Hepatocyte (in vitro differentiated cells): ENCODE results near the gene MAP4. TPM values are rescaled to one million over a fixed set of nuclear protein-coding genes. Genes with fewer than 3 reads are reported as not detected.

Experiments
- DNase-seq: peaks from one replicate; pipeline ENCODE4 v3.0.0-alpha.2; 2016; ENCODE audit warnings: low spot score
- H2AFZ ChIP-seq: fragments of 200-600 bp; sonication (generic); 2 replicates; pipeline ENCODE4 v1.6.0; 2016; ENCODE audit warnings: antibody characterized with exemption, mild to moderate bottlenecking
- H3K27ac ChIP-seq: fragments of 200-600 bp; sonication (generic); 2 replicates; pipeline ENCODE4 v1.5.1; 2016; ENCODE audit warnings: mild to moderate bottlenecking
- H3K27me3 ChIP-seq: fragments of 200-600 bp; sonication (generic); 2 replicates; pipeline ENCODE4 v1.6.1; 2016
- H3K36me3 ChIP-seq: fragments of 200-600 bp; sonication (generic); replicated peaks from 2 replicates; pipeline ENCODE4 v1.5.1; 2016; ENCODE audit warnings: low read depth; ENCODE audit not compliant: insufficient read depth
- H3K4me1 ChIP-seq: fragments of 200-600 bp; sonication (generic); 2 replicates; pipeline ENCODE4 v1.5.1; 2016; ENCODE audit warnings: mild to moderate bottlenecking, moderate library complexity; ENCODE audit not compliant: insufficient read depth
- H3K4me2 ChIP-seq: fragments of 200-600 bp; sonication (generic); 2 replicates; pipeline ENCODE4 v1.6.0; 2016
- H3K4me3 ChIP-seq: fragments of 200-600 bp; sonication (generic); 2 replicates; pipeline ENCODE4 v1.5.1; 2016; ENCODE audit warnings: mild to moderate bottlenecking
- H3K79me2 ChIP-seq: fragments of 200-600 bp; sonication (generic); 2 replicates; pipeline ENCODE4 v1.6.0; 2017; ENCODE audit warnings: mild to moderate bottlenecking
- H3K9me2 ChIP-seq: fragments of 200-600 bp; sonication (generic); replicated peaks from 2 replicates; pipeline ENCODE4 v1.6.0; 2017; ENCODE audit warnings: mild to moderate bottlenecking; ENCODE audit not compliant: insufficient read depth
- H3K9me3 ChIP-seq: fragments of 200-600 bp; sonication (generic); 2 replicates; pipeline ENCODE4 v1.5.1; 2016; ENCODE audit warnings: low read depth, mild to moderate bottlenecking
- H4K20me1 ChIP-seq: fragments of 200-600 bp; sonication (generic); 2 replicates; pipeline ENCODE4 v1.6.0; 2016; ENCODE audit warnings: mild to moderate bottlenecking; ENCODE audit not compliant: insufficient read depth, poor library complexity, severe bottlenecking
- EZH2 ChIP-seq: fragments of 200-600 bp; sonication (generic); IDR thresholded peaks from 2 replicates; pipeline ENCODE4 v1.6.1; 2016; ENCODE audit warnings: antibody characterized with exemption, mild to moderate bottlenecking, borderline replicate concordance
- EZH2phosphoT487 ChIP-seq: fragments of 200-600 bp; sonication (generic); IDR thresholded peaks from one replicate; pipeline ENCODE4 v1.6.1; 2018; ENCODE audit warnings: antibody characterized with exemption, mild to moderate bottlenecking, low read depth, moderate library complexity; ENCODE audit not compliant: unreplicated experiment, severe bottlenecking
- WGBS: methylation state at CpG from one replicate; pipeline ENCODE4 v1.1.6; 2016; ENCODE audit warnings: low lambda C conversion rate; ENCODE audit errors: missing lambda C conversion rate; 5-methylcytosine and 5-hydroxymethylcytosine counted together
- polyA plus RNA-seq: library from polyadenylated mRNA; unstranded; fragments of >200 nt; fragmentation: Nextera tagmentation; extraction: Ambion mirVana; gene quantifications from 2 replicates; pipeline ENCODE4 v1.2.1, GENCODE V29; 2016
- total RNA-seq: library from RNA; depleted of rRNA; stranded (reverse); fragments of >200 nt; gene quantifications from 2 replicates; pipeline ENCODE4 v1.2.3, GENCODE V29; 2014
- TF ChIP-seq, protein P1 (sequence below): fragments of 200-600 bp; sonication (generic); IDR thresholded peaks from 2 replicates; pipeline ENCODE4 v1.5.1; 2016; ENCODE audit warnings: antibody characterized with exemption, mild to moderate bottlenecking; ENCODE audit not compliant: poor library complexity

Gene MAP4
- total and polyA plus RNA-seq, 2 experiments from 2014 or later, result 85.5 to 91.3 TPM

DNA sequence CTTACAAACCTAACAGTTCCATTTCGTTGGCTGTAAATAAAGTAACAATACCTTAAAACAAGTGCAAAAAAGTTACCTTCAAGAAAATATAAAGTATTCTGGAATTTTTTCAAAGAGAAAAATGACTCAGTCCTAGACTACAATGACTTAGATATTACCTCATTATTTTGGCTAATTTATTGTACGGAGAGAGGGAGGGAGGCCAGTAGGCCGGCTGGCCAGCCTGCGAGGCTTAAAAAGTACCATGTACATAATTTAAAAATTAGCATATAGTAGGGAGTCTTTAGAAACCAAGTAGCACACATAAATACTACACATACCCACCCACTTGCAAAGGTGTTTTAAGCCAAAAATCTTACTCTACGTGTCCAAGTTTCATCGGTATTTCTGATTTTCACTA, 41.9 kb upstream of the MAP4 start:
- H3K9me3 ChIP-seq, result no peaks in the 10 kb centered on the region
- peaks cover 67% of the 10 kb centered on the region for H3K79me2 ChIP-seq
- no peaks in the 10 kb centered on the region for H3K36me3 ChIP-seq
- no peak overlapping the region for H3K4me3 ChIP-seq
- no peak for DNase-seq
- 87% methylated on average over 6 of the region's 6 CpGs for WGBS
- H4K20me1 ChIP-seq, result peaks cover 16% of the 10 kb centered on the region
- no peak overlapping the region for H2AFZ ChIP-seq
- no peaks in the 10 kb centered on the region for H3K9me2 ChIP-seq
- no peak overlapping the region for H3K4me2 ChIP-seq
- no peaks in the 10 kb centered on the region for H3K27me3 ChIP-seq
- no peak overlapping the region for H3K27ac ChIP-seq
- TF ChIP-seq, protein P1, sequence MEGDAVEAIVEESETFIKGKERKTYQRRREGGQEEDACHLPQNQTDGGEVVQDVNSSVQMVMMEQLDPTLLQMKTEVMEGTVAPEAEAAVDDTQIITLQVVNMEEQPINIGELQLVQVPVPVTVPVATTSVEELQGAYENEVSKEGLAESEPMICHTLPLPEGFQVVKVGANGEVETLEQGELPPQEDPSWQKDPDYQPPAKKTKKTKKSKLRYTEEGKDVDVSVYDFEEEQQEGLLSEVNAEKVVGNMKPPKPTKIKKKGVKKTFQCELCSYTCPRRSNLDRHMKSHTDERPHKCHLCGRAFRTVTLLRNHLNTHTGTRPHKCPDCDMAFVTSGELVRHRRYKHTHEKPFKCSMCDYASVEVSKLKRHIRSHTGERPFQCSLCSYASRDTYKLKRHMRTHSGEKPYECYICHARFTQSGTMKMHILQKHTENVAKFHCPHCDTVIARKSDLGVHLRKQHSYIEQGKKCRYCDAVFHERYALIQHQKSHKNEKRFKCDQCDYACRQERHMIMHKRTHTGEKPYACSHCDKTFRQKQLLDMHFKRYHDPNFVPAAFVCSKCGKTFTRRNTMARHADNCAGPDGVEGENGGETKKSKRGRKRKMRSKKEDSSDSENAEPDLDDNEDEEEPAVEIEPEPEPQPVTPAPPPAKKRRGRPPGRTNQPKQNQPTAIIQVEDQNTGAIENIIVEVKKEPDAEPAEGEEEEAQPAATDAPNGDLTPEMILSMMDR, result no peak
- no peak for TF ChIP-seq EZH2phosphoT487
- TF ChIP-seq EZH2, result no peak
- no peaks in the 10 kb centered on the region for H3K4me1 ChIP-seq

DNA sequence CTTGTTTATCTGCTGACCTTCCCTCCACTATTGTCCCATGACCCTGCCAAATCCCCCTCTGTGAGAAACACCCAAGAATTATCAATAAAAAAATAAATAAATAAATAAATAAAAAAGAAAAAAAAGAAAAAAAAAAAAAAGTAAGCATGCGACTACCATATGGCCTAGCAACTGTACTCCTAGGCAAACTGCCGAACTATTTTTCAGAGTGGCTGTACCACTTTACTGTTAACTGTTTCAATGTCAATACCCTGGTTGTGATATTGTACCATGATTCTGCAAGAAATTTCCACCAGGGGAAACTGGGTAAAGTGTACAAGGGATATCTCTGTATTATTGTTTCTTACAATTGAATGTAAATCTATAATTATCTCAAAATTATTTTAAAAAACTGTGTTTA, 41.3 kb upstream of the MAP4 start:
- H3K9me3 ChIP-seq, result no peaks in the 10 kb centered on the region
- H2AFZ ChIP-seq, result no peak overlapping the region
- TF ChIP-seq EZH2 (no peak), EZH2phosphoT487 (no peak)
- TF ChIP-seq, protein P1, result no peak
- no peaks in the 10 kb centered on the region for H3K9me2 ChIP-seq
- H3K36me3 ChIP-seq, result no peaks in the 10 kb centered on the region
- H3K27me3 ChIP-seq, result no peaks in the 10 kb centered on the region
- H3K4me2 ChIP-seq, result no peak overlapping the region
- 78% methylated on average over 2 of the region's 2 CpGs for WGBS
- H3K4me3 ChIP-seq, result no peak overlapping the region
- no peak for DNase-seq
- peaks cover 67% of the 10 kb centered on the region for H3K79me2 ChIP-seq
- no peaks in the 10 kb centered on the region for H3K4me1 ChIP-seq
- H3K27ac ChIP-seq, result no peak overlapping the region
- H4K20me1 ChIP-seq, result peaks cover 21% of the 10 kb centered on the region

DNA sequence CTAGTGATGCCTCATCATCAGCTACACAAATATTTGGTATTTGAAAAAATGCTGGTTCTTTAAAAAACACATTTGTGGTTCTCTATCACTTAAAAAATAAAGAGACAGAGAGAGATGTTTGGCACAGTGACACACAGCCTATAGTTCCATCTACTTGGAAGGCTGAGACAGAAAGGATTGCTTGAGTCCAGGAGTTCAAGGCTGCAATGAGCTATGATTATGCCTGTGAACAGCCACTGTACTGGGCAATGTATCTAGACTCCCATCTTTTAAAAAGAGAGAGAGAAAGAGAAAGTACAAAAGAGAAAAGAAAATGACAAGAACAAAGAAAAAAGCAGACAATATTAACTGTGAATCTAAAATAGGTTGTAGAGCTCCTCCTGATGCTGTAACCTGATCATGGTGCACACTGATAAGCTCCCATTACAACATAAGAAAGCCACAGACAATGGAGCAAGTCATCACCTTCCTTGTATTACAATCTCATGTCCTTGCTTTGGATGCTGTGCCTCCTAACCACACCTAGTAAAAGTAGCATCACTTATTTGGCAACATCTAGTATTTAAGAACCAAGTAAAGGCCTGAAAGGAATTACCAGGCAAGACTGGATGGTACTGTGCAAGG, 31.7 kb upstream of the MAP4 start:
- Histone ChIP-seq H3K27me3 (no peaks in the 10 kb centered on the region), H4K20me1 (peaks cover 37% of the 10 kb centered on the region), H3K9me2 (no peaks in the 10 kb centered on the region), H3K79me2 (peaks cover 98% of the 10 kb centered on the region), H3K36me3 (no peaks in the 10 kb centered on the region), H3K9me3 (no peaks in the 10 kb centered on the region), H2AFZ (no peak overlapping the region), H3K27ac (no peak overlapping the region), H3K4me3 (no peak overlapping the region), H3K4me2 (no peak overlapping the region), H3K4me1 (no peaks in the 10 kb centered on the region)
- no peak for TF ChIP-seq EZH2phosphoT487
- no peak for TF ChIP-seq EZH2
- TF ChIP-seq, protein P1, result no peak
- no peak for DNase-seq
